ACHN (cell line): ENCODE data around the gene GPR146.
A peak's percentile ranks its signal among the peaks of the same experiment; 100 is the strongest.
"Not testable (repeated sequence)": the region's sequence is repeated elsewhere in the genome, so short reads cannot be mapped to it uniquely, and the experiment has no call there.

Source experiments
- DNase-seq: peaks from one replicate; pipeline ENCODE4 v3.0.0-alpha.2; 2015
- in situ Hi-C: cut with HindIII; loops from 2 replicates; pipeline ENCODE4 v1.10.0; 2017; ENCODE audit warnings: low sequenced_read_pairs, low pct_ligation_motif_present, low pct_unique_long_range_greater_than_20kb

GPR146 gene

DNA sequence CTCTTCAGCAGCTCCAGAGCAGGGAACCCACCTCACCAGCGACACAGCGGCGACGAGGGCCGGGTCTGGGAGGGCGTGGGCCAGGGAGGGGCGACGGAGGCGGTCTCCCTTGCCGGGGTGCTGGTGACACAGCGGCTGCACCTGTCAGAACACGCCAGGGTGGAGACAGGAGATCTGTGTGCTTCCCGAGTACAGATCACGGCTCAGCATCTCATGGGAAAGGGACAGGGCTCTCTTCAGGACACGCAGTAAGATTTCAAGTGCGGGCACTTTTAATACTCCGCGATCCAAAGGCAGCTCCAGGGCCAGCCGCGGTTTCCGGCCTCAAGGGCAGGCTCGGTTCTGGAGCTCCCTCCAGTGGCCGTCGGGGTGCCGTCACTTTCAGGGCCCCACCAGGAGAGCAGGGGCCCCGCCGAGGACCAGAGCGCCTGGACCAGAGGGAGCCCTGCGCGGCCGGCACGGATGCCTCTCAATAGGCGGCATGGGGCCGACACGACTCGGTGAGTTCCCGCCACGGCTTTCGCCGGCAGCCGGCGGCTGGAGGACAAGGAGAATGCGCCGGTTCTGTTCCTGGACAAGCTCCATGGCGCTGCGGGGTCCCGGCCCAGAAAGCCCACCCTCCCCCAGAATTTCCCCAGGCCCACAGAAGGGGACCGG is 21.4 kb downstream of the GPR146 start:
- in situ Hi-C loops = no loop called here
- DNase-seq = peak; percentile 84

DNA sequence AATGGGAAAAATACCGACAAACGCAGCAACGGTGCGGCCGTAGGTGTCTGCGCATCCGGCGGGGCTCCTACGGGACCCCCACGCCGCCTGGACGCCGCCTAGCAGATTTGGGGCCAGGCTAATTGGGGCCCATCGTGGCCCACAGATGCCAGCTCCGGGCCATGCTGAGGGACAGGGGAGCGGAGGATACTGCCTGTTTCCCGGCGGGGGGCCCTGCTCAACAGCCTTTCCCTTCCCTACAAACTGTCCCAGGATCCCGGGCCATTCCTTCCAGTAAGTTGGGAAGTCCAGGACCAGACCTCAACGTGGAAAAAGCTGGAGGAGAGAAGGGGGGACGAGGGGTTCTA is 21.9 kb downstream of the GPR146 start:
- in situ Hi-C loops = no loop called here
- DNase-seq = no peak

DNA sequence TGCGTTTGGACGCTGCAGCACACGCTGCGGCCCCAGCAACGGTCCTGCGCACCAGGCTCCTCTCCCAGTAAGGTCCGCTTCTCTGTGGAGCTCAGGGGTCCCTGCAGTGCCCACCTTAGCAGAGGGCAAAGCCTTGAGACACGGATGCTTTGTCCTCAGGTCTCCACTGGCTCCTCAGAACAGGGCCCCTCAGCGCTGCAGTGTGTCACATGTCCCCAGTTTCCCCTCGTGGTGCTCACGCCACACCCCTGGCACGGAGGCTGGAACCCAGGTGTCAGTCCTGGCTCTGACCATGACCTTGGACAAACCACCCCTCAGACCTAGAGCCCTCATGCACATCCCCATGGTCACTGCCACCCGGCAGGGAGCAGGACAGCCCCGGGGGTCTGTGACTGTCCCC is 23.7 kb downstream of the GPR146 start:
- no peak for DNase-seq
- in situ Hi-C loops = no loop called here

DNA sequence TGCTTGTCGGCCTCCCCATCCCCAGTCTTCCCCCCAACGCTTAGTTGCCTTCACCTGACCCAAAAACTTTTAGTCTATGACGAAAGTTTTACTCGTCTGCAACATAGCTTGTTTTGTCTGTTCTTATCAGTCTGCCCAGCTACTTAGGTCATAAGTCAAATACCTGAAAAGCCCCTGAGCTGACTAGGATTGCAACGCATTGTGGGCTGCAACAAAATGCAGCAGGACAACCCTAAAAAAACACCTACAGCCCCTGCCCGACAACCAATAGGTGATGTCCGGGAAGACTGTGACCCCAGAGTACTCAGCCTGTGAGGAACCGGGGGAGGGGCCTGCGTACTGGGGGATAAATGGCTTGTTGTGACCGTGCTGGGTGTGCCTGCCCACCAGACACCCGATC is 24.3 kb downstream of the GPR146 start:
- no peak for DNase-seq
- in situ Hi-C loops = no loop called here

DNA sequence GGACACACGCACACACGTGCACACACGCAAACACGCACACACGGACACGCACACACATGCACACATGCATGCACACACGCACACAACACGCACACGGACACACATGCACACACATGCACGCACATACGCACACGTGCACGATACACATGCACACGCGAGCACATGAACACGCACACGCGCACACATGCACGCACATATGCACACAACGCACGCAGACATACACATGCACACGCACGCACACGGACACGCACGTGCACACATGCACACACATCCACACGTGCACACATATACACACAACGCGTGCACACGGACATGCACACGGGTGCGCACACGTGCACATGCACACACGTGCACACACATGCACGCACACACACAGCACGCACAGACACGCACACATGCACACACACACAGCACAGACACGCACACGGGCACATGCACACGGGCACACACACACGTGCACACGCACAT is 26.2 kb downstream of the GPR146 start:
- in situ Hi-C loops = no loop called here
- no peak for DNase-seq

DNA sequence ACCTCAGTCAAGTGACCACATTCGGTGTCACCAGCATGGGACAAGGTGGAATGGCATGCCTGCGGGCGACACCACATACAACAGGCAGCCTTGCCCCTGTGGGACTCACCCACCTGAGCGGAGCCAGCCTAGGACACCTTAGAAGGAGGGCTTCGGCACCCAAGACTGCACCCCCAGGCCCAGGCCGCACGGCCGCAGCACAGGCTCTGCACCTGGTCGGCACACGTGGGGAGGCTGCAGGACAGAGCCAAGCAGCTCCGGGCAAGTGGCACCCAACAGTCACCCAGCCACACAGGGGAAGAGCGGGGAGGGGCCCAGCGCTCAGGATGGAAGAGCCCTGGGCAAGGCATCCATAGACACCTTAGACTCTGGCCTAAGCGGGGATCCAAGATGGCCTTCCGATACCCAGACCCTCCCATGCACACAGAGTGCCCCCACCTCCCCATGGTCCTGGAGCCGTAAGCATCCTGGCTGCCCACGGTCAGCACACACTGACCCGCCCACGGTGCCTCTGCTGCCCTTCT is 27.4 kb downstream of the GPR146 start:
- no peak for DNase-seq
- in situ Hi-C loops = no loop called here

DNA sequence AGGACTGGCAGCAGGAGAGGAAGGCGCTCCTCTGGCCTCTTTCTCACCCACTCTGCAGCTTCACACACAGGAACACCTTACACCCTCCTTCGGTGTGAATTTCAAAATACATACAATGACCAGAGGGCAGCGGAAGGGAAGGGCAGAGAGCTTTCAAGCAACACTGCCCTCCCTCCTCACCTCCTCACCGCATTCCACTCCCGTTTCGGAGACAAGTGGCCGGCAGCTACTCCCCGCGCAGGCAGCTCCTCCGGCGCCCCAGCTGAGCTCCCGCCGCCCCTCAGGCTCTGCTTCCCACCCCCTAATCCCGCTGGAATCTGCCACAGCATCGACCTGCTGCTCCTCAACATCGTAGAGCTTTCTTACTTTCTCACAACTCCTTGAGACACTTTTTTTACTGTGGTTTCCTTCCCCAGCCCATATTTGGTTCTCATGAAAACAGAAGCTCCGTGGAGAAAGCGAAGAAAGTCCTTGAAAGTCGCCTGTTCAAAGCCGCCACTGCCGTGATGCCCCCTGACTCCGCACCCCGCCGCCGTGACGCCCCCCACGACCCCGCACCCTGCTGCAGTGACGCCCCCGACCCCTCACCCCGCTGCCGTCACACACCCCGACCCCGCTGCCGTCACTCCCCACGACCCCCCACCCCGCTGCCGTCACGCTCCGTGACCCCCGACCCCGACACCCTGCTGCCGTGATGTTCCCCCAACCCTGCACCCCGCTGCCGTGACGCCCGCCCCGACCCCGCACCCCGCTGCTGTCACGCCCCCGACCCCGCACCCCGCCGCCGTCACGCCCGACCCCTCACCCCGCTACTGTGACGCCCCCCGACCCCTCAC is 29.0 kb downstream of the GPR146 start:
- DNase-seq = no peak
- in situ Hi-C loops = no loop called here

DNA sequence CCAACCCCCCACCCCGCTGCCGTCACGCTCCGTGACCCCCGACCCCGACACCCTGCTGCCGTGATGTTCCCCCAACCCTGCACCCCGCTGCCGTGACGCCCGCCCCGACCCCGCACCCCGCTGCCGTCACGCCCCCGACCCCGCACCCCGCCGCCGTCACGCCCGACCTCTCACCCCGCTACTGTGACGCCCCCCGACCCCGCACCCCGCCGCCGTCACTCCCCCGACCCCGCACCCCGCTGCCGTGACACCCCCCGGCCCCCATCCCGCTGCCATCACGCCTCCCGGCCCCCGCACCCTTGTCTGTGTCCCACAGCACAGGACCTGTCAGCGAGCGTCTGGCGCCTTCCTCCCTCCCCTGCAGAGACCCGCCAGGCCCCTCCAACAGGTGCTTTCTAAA is 29.7 kb downstream of the GPR146 start:
- DNase-seq, in situ Hi-C loops: not testable (repeated sequence)

DNA sequence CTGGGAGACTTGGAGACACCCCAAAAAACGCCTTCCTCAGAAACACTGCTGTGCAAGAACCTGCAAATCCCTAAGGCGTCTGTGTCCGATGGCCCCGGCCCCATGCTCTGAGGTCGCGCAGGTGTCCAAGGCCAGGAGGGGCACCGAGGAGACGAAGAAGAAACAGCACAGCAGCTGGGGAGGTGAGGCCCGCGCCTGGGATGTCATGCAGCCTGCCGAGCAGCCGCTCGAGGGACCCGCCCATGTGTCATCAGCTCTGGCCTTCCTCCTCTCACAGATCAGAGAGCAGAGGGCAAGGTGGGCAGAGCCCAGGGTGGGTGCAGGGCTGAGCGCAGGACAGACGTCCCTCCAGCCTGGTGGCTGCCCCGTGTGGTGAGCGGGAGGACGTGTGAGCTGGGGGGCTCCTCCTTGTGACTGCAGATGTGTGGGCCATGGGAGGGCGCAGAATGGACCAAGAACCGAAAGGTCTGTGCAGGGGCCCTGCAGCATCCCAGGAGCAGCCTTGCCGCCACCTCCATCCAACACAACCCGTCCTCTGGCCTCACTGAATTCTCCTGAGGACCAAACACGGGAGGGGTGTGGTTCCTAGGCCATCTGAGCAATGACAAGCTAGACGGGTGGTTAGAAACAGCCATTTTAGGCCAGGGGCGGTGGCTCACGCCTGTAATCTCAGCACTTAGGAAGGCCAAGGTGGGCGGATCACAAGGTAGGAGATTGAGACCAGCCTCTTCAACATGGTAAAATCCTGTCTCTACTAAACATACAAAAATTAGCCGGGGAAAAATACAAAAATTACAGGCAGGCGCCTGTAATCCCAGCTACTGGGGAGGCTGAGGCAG is 30.5 kb downstream of the GPR146 start:
- DNase-seq = no peak
- in situ Hi-C loops = no loop called here

DNA sequence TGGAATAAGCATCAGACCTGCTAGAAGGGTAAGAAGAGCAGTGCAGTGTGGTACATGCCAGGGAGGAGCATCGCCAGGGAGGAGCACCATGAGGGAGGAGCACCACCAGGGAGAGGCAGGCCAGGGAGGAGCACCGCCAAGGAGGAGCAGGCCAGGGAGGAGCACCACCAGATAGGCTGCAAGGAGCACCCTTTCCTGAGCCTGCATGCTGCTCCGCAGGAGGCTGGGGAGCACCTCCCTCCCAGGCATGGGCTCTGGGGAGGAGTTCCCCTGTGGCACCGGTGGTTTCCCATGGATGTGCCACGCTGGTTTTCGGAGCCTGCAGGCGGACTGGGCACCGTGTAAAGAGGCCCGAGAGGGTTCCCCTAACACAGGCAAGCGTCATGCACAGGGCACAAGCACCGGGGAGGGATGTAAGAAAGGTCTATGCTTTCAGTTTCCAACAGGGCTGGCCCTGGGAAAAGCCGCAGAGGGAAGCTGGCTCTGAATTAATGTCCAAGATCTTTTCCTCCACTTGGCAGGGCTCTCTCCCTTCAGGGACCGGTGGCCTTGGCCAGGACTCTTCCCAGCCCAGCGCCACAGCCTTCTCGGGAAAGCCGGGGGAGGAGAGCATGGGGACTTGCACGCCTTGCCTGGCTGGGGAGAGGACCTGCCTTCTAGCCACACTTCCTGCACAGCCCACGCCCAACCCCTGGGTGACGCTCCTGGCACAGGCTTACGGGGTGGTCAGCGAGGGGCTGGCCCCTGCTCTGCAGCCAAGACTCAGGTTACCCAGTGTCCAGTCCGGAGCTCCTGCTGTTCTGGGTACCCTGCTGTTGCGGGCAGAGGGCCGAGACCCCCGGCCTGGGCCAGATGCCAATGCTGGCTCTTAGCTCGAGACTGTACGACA is 32.1 kb downstream of the GPR146 start:
- no peak for DNase-seq
- in situ Hi-C loops = no loop called here

DNA sequence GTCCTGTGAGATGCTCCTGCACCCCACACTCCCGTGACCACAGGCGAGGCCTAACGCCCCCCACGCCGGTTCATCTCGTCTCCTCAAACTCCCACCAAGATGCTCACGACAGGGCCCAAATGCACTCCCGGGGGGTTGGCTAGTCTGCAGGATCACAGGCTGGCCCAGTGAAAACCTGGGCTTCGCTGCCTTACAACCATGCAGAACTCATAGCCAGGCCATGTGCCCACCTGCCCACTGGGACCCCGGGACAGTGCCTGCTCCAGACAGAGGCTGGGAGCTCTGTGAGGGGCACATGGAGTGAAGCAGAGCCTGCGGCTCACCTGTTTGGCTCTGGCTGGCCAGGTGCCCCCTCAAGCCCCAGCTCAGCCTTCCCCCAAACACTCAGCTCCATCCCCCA is 34.2 kb downstream of the GPR146 start:
- in situ Hi-C loops = no loop called here
- no peak for DNase-seq

DNA sequence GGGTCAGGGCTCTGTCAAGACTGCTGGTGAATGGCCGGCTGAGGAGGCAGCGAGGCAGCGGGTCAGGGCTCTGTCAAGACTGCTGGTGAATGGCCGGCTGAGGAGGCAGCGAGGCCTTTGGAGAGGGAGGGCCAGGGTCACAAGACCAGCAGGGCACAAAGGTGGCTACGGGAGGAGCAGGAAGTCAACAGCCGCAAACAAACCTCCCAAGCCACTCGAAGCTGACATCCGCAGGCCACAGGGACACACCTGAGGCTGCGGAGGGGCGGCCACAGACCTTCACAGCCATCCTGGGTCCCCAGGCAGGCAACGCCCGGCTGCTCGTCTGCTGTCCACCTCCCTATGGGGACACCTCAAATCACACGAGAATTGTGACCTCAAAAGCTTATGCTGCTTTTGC is 34.6 kb downstream of the GPR146 start:
- no peak for DNase-seq
- in situ Hi-C loops = no loop called here

DNA sequence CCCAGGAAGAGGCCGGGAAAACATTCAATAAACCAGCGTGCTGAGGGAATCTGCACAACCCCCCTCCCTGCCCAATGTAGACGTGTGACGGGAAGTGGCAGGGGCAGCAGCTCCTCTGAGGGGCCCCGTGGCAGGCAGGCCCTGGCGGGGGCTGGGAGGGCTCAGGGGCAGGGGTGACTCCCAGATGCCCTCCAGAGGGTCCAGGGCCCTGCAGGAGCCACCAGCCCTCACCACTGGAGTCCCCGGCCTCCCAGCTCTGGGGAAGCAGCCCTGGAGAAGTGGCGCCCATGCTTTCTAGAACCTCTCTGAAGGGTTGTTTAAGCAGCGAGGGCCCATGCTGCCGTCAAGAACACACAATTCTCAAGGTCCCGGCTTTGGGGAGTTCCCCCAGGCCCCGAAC is 35.2 kb downstream of the GPR146 start:
- in situ Hi-C loops = no loop called here
- no peak for DNase-seq

DNA sequence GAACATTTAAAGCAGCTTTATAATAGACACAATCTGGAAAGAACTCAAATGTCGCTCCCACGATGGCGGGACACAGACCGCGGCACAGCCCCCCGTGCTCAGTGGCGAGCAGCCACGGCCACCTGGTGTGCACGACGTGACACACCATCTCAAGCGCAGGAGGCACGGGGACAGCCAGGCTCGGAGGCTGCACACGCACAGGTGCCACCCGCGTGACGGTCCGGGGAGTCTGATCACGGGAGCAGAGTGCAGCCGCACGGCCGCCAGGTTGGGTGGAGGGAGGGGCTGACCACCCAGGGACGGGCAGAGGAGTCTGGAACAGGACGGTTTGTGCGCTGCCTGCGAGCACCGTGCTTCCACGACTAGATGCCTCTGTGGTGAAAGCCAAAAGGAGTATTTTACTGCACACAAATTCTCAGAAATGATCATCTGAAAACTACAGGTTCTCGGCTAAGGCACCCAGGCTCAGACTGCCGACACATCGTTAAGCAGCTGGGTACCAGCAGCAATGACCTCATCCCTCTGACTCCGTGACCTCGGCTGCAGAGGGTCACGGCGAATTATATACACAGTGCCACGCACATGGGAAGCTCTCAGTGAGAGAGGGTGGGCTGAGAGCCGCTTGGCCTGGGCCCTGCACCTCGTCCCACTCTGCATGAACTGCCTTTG is 36.0 kb downstream of the GPR146 start:
- in situ Hi-C loops = no loop called here
- no peak for DNase-seq

DNA sequence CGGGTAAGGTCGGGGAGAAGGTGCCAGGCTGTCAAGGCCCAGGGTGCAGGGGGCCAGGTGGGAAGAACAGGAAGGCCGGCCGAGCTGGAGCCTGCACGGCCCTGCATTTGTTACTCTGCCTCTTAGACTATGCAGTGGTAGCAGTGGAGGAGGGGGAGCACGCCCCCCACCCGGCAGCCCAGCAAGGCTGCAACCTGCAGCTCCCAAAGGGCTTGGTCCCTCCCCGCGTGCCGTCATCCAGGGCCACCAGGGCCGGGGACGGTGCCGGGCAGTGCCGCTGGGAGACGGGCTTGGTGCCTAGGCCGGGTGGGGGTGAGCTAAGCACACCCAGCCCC is 36.5 kb downstream of the GPR146 start:
- in situ Hi-C loops = no loop called here
- DNase-seq = no peak

DNA sequence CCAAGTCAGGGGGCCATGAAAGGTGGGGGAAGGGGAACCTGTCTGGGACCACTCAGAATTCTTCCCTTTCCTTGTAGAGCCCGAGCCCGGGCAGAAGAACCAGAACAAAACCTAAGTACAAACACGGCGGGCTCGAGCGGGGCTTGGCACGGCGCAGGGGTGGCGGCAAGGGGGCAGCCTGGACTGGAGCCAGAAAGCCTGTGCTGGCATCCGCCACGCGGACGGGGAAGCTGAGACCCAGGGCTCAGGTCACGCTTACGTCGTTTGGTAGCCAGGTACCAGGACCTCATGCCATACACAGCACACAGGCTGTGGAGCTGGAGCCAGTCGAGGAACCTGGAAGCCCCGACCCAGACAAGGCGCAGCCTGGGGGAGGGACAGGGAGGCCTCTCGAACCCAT is 37.0 kb downstream of the GPR146 start:
- no peak for DNase-seq
- in situ Hi-C loops = no loop called here

DNA sequence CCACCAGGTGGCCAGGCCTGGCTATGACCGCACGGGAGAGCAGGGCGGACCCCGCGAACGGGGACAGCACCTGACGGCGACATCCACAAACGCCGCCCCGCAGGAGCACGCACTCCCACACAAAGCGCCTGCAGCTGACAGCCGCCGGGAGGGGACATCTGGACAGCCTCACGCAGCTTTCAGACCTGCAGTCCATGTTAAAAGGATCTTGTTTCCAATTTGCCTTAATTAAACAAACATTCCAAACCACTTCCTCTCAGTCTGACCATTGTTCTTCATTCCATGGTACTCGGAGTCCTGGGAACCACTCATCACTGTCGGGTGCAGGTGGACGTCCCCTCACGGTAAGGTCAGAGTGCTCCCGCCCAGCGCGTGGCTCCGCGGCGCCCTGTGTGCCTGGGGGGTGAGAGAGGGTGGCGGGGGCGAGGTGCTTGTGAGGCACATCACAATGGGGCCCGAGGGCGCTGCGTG is 37.6 kb downstream of the GPR146 start:
- in situ Hi-C loops = no loop called here
- no peak for DNase-seq
